ENCODE measurements around the gene DNAH17.

Gene DNAH17

DNA sequence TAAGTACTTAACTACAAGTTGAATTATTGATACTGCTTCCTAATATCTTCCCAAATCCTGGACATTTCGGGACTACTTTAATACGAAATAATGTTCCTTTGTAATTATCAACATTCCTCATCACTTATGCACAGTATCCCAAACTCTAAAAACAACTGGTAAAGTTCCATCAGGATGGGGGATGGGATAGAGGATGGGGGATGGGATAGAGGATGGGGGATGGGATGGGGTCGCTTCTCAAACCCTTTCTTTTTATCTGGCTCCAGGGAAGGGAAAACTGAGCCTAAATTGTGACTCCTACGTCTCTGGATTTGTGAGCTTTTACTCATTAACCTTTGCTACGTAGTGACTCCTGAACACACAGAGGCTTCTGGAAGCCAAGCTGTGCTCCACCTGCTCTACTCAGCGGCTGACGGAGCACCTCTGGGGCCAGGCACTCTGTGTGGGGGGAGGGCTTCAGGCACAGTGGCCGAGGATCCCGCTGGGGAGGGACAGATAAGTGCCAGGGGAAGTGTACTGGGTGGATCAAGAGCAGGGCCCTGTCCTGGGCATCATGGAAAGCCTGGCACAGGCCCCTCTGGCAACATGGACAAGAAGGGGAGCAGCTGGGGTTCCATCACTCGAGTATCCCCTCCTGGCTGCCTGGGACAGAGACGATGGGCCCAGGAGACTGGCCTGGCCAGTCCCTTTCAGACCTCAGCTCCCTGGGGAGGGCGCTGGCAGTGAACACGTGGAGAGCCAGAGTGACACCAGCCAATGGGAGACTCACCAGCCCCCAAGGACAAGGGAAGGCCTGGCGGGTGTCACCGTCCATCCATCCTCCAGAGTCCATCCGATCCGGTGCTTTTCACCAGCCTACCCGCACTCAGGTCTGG lies 142.5 kb downstream of the DNAH17 start:
- H3K9me3 ChIP-seq (ENCODE audit: control insufficient read depth, insufficient read depth, low read length), result no peaks in the 10 kb centered on the region
- H3K79me2 ChIP-seq (ENCODE audit: control insufficient read depth, low read length), result no peaks in the 10 kb centered on the region
- H4K20me1 ChIP-seq (ENCODE audit: control insufficient read depth, insufficient read depth, low read depth, low read length), result no peaks in the 10 kb centered on the region
- H3K4me1 ChIP-seq (ENCODE audit: control insufficient read depth, low read length), result no peaks in the 10 kb centered on the region
- no peaks in the 10 kb centered on the region for H3K9me2 ChIP-seq (replicated peaks; ENCODE audit: control insufficient read depth, low read length)
- H3K4me2 ChIP-seq (ENCODE audit: low read length), result no peak overlapping the region
- no peaks in the 10 kb centered on the region for H3K36me3 ChIP-seq (ENCODE audit: control insufficient read depth, low read length)
- H3F3A ChIP-seq (ENCODE audit: control insufficient read depth, insufficient read depth), result no peaks in the 10 kb centered on the region
- no peak for TF ChIP-seq CTCF (IDR thresholded peaks at IDR 0.05; ENCODE audit: low read depth, low read length, poor library complexity, severe bottlenecking)
- no peak for TF ChIP-seq EZH2phosphoT487 (IDR thresholded peaks at IDR 0.05; ENCODE audit: borderline replicate concordance, low read length)
- H3K4me3 ChIP-seq (ENCODE audit: low read length), result no peak overlapping the region
- no peak overlapping the region for H3K27ac ChIP-seq (ENCODE audit: low read depth, low read length)
- peaks cover 5% of the 10 kb centered on the region; the same call in 1 of the 2 replicates for H3K27me3 ChIP-seq (ENCODE audit: control insufficient read depth, low read length)

GRCh38 chr17:78433780-78434335 lies 143.3 kb downstream of the DNAH17 start:
- no peaks in the 10 kb centered on the region for H3K9me3 ChIP-seq (ENCODE audit: control insufficient read depth, insufficient read depth, low read length)
- TF ChIP-seq CTCF (IDR thresholded peaks at IDR 0.05; ENCODE audit: low read depth, low read length, poor library complexity, severe bottlenecking), result no peak
- no peak for TF ChIP-seq EZH2phosphoT487 (IDR thresholded peaks at IDR 0.05; ENCODE audit: borderline replicate concordance, low read length)
- H3K79me2 ChIP-seq (ENCODE audit: control insufficient read depth, low read length), result no peaks in the 10 kb centered on the region
- H3K4me3 ChIP-seq (ENCODE audit: low read length), result no peak overlapping the region
- H3K4me2 ChIP-seq (ENCODE audit: low read length), result no peak overlapping the region
- H3K27ac ChIP-seq (ENCODE audit: low read depth, low read length), result no peak overlapping the region
- no peaks in the 10 kb centered on the region for H4K20me1 ChIP-seq (ENCODE audit: control insufficient read depth, insufficient read depth, low read depth, low read length)
- H3K9me2 ChIP-seq (replicated peaks; ENCODE audit: control insufficient read depth, low read length), result no peaks in the 10 kb centered on the region
- no peaks in the 10 kb centered on the region for H3K36me3 ChIP-seq (ENCODE audit: control insufficient read depth, low read length)
- peaks cover 5% of the 10 kb centered on the region; the same call in 1 of the 2 replicates for H3K27me3 ChIP-seq (ENCODE audit: control insufficient read depth, low read length)
- H3K4me1 ChIP-seq (ENCODE audit: control insufficient read depth, low read length), result no peaks in the 10 kb centered on the region
- H3F3A ChIP-seq (ENCODE audit: control insufficient read depth, insufficient read depth), result no peaks in the 10 kb centered on the region

GRCh38 chr17:78433013-78433727 lies 144.0 kb downstream of the DNAH17 start:
- no peak overlapping the region for H3K27ac ChIP-seq (ENCODE audit: low read depth, low read length)
- H3K4me3 ChIP-seq (ENCODE audit: low read length), result no peak overlapping the region
- no peaks in the 10 kb centered on the region for H4K20me1 ChIP-seq (ENCODE audit: control insufficient read depth, insufficient read depth, low read depth, low read length)
- no peaks in the 10 kb centered on the region for H3K9me2 ChIP-seq (replicated peaks; ENCODE audit: control insufficient read depth, low read length)
- H3K79me2 ChIP-seq (ENCODE audit: control insufficient read depth, low read length), result no peaks in the 10 kb centered on the region
- TF ChIP-seq CTCF (IDR thresholded peaks at IDR 0.05; ENCODE audit: low read depth, low read length, poor library complexity, severe bottlenecking) (no peak), EZH2phosphoT487 (IDR thresholded peaks at IDR 0.05; ENCODE audit: borderline replicate concordance, low read length) (no peak)
- peaks cover 5% of the 10 kb centered on the region; the same call in 1 of the 2 replicates for H3K27me3 ChIP-seq (ENCODE audit: control insufficient read depth, low read length)
- H3K4me2 ChIP-seq (ENCODE audit: low read length), result no peak overlapping the region
- H3K9me3 ChIP-seq (ENCODE audit: control insufficient read depth, insufficient read depth, low read length), result no peaks in the 10 kb centered on the region
- H3K4me1 ChIP-seq (ENCODE audit: control insufficient read depth, low read length), result no peaks in the 10 kb centered on the region
- H3F3A ChIP-seq (ENCODE audit: control insufficient read depth, insufficient read depth), result no peaks in the 10 kb centered on the region
- no peaks in the 10 kb centered on the region for H3K36me3 ChIP-seq (ENCODE audit: control insufficient read depth, low read length)

All from DOHH2 (cell line).